Hypothalamus (tissue), 51 donors: ENCODE results near the gene IL22RA1.
A peak's percentile ranks its signal among the peaks of the same experiment; 100 is the strongest.

Experiments used
- DNase-seq, 51 donors: peaks; one replicate each; lab custom pipeline; 2025; lab: John Stamatoyannopoulos, UW

The IL22RA1 gene

GRCh38 chr1:24168245-24168644, 25.3 kb upstream of the IL22RA1 start:
- DNase-seq, result no peak

DNA sequence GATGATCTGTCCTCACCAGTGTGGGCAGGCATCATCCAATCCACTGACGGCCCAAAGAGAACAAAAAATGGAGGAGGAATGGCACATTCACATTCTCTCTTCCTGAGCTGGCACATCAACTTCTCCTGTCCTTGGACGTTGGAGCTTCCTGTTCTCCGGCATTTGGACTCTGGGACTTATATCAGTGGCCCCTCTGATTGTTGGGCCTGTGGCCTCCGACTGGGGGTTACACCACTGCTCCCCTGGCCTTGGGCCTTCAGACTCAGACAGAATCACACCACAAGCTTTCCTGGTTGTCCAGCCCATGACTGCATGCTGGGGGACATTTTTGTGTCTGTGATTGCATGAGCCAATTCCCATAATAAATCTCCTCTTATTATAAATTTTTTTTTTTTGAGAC, 24.1 kb upstream of the IL22RA1 start:
- no peak for DNase-seq

GRCh38 chr1:24165500-24165899, 22.6 kb upstream of the IL22RA1 start:
- DNase-seq, result no peak

DNA sequence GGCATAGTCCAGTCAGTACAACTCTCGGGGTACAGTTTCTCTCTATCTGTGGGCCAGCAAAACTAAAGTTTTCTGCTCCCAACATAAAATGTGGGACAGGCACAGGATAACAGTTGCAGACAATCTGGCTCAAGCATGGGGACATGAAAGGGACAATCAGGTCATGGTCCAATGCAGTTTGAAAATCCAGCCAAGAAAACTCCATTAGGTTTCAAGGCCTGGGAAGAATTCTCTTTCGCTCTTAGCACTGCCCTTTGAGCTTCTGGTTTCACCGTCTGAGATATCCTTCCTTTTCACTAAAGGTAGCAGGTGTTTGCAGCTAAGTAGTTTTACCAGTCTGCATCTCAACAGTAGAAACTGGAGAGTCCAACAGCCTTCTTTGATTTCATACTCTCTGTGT, 21.1 kb upstream of the IL22RA1 start:
- DNase-seq, result no peak

DNA sequence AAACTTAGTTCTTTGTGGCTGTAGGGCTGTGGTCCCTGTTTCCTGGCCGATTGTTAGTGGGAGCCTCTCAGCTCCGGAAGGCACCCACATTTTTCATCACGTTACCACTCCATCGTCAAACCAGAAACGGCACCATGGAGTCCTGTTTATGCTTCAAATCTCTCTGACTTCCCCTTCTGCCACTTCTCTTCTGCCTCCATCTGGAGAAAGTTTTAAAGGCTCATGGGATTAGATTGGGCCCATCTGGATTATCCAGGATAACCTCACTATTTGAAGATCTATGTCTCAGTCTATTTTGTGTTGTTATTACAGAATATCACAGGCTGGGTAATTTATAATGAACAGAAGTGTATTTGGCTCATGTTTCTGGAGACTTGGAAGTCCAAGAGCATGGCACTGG, 19.3 kb upstream of the IL22RA1 start:
- DNase-seq, result no peak

DNA sequence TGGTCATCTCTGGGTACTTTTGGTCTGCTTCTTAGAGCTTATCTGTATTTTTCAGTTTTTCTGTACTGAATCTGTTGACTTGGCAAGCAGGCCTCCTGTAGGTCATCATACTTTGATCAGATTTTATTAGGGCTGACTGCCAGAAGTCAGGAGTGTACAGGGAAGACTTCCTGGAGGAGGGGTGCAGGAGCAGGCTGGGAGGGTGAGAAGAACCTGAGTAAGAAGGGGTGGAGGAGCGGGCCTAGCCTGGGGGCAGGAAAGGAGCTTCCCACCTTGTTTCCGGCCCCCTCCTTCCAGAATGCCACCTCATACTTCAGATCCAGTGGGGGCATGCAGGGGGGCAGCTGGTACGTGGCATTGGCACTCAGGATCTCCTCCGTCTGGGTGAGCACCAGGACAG, 18.3 kb upstream of the IL22RA1 start:
- DNase-seq, result no peak

DNA sequence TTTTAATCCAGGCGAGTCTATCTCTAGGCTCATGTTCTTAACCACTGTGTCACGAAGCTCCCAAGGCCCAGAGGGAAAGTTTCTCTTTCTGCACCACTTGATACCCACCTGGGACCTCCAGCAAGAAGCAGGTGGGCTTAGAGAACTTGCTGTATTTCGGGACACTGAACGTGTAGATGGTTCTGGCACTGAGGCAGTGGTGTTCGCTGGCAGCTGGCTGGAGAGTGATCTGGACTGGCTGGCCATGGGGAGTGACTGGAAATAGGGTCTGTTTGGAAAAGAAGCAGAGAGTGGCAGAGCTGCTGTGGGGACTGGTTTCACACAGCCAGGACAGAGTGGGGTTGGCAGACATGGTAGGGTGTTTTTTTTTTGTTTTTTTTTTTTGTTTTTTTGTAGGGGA, 16.4 kb upstream of the IL22RA1 start:
- no peak for DNase-seq

GRCh38 chr1:24157918-24158481, 15.1 kb upstream of the IL22RA1 start:
- no peak for DNase-seq

GRCh38 chr1:24156542-24157260, 13.8 kb upstream of the IL22RA1 start:
- DNase-seq, result no peak

DNA sequence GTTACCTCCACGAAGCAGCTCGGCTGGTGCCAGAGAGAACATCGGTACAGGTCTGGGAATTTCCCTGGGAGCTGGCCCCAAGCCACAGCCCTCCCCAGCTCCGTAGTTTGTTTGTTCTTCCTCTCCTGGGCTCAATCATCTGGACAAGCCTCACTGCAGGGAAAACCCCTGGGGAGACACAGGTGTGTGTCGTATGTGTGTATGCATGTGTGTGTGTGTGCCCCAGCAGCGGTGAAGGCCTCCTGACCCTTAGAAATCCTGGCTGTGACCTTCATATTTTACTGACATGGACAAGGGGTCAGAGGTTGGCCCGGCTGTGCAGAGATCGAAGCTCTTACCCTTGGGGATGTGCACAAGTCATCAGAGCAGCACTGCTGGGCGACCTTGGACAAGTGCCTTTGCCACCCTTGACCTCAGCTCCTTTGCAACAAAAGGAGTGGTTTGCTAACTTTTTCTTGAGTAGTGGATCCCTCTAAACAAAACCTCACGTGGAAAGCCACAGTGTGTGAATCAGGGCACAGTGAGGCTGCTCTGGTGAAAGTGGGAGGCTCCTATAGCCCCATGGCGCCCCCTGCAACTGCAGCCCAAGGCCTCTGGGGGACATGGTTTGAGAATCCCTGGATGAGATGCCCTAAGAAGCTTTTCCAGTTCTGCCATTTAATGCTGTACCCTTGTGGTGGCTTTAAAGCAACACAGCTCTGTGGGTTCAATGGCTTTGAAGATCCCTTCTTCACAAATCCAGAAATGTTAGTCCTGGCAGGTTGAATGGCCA, 12.3 kb upstream of the IL22RA1 start:
- no peak for DNase-seq

DNA sequence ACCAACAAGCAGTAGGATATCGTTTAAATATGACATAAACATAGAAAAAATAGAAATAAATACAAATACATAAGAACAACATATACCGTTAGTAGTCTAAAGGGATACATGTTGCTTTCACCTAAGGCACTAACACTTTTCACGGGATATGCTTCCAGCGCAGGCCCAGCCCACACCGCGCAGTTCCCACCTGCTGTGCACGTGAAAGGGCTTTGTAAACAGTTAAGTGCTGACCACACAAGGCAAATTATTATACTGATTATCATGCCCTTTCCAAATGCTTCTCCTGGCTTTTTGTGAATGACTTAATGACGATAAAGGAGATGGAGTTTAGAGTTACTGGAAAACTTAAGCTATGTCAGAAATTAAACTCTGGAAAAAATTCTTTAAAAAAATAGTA, 11.3 kb upstream of the IL22RA1 start:
- DNase-seq, result no peak

DNA sequence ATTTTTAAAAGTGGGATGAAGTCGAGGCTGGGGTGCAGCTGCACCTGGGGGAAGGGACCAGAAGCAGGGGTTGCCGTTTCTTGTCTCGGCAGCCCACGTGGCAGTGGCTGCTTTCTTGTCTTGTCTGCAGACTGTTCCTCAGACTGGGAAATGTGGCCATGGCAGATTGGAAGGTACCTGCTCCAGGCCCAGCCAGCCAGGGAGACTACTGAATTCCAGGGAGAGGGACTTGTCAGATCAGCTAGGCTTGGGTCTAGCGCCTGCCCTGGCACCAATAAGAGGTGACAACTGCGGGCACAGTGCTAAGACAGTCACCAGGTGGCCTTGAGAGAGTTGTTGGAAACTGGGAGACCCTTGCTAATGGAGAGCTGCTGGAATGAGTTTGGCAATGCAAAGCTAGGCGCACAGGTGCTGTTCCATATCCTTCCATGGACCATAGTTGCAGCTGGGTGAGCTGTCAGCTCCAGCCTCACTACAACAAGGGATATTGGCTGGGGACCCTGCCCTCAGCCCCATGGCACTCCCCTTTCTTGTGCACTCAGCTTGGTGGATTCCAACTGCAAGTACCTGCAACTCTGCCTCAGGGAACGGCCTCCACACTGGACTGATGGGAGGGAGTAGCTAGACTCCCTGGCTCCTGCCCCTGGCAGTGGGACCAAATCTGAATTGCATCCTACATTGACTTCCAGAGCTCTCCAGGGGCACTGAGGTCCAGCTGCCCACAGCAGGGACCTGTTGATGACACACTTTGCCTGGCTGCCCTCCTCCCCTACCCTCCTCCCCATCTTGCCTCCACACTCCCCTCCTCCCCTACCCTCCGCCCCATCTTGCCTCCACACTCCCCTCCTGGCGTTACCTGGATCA, 9.9 kb upstream of the IL22RA1 start:
- DNase-seq, result no peak

GRCh38 chr1:24151175-24151533, 8.2 kb upstream of the IL22RA1 start:
- DNase-seq, result no peak

DNA sequence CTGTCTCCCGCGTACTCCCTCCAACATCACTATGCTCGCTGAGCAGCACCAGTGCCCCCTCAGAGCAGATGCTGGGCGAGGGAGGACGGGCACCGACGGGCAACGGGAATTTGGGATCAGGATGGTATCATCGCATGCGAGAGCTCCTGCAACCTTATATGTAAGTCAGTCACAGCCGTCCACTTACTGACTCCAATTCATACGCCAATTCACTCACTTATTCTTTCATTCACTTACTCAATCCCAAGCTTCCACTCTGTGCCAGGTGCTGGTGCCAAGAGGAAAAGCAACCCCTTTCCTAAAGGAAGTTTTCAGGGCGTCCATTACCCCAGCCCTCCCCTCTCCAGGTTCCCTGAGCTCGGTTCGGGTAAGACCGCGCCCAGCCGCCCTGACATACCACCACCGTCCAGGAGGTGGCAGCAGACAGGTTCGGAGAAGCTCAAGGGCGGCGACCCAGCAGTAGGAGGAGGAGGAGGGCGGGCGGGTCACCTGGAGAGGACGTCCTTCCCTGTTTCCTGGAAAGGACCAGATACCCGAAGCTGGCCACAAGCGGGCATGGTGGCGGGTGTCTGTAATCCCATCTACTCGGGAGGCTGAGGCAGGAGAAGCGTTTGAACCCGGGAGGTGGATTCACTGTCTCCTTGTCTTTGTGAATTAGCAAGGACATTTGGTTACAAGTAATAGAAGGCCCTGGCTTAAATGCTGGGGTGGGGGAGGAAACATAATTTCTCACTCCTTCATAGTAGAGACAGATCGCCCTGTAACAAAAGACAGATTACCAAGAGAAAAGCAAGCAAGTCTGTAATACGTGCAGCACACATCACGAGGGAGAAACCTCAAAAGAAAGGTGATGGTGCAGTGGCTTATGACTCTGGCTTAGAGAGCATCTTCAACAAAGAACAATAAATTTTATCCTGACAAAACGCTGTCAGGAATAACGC, 7.6 kb upstream of the IL22RA1 start:
- peak; percentile 6 to 83 (median 49) for DNase-seq

DNA sequence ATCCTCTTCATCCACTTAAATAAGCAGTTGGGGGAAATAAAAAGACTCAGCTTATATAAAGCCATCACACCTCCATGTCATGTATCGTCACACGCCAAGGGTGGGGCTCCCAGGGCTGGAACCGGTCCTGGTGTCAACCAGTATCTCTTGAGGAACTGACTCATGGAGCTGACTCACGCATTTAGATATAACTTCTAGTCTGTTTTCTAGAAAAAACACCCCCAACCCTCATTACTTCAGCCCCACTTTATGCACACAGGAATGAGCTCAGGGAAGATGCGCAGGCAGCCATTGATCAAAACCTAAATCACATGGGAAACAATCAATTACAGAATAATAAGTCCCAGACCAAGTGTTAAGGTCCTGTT, 6.9 kb upstream of the IL22RA1 start:
- DNase-seq, result no peak

- no peak for DNase-seq
Measured at GRCh38 chr1:24147816-24148215, 4.9 kb upstream of the IL22RA1 start.

DNA sequence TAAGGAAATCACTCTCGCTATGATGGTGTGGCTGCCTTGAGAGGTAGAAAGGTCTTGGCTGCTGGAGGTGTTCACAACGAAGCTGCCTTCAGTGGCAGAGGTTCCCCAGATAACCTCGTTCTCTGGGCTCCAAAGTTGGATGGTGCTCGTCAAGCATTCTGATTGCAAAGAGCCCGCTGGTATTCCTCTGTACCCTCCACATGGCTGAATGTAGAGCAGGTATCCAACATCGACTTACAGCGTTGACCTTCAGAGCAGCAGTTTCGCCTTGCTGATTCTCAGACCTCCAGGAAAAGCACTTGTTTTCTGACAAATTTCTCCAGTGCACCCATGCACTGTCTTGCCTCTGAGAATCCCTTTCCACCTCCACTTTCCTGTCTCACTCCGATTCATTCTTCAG, 4.3 kb upstream of the IL22RA1 start:
- DNase-seq, result no peak

GRCh38 chr1:24141311-24141997, 1.5 kb downstream of the IL22RA1 start:
- DNase-seq, result no peak

- DNase-seq, result no peak
Measured at GRCh38 chr1:24140741-24141181, 2.2 kb downstream of the IL22RA1 start.
